A673 (cell line): ENCODE measurements around the gene TXNDC17.

Source experiments
- EZH2 ChIP-seq: fragments of 200-600 bp; sonication (generic); IDR thresholded peaks from 2 replicates; pipeline ENCODE4 v1.6.1; 2017; ENCODE audit warnings: borderline replicate concordance, low read depth, mild to moderate bottlenecking, mixed read lengths, antibody characterized with exemption, low read length; ENCODE audit not compliant: poor library complexity, severe bottlenecking
- TF ChIP-seq, protein P1 (sequence below): fragments of 300-800, 200-600 bp; sonication (generic); conservative IDR thresholded peaks from 2 replicates; pipeline ENCODE4 v1.5.1; 2017; ENCODE audit warnings: low read depth, mild to moderate bottlenecking, antibody characterized with exemption, low read length, moderate library complexity, mixed read lengths

GRCh38 chr17:6670571-6670970, 29.7 kb downstream of the TXNDC17 start:
- TF ChIP-seq, protein P1, sequence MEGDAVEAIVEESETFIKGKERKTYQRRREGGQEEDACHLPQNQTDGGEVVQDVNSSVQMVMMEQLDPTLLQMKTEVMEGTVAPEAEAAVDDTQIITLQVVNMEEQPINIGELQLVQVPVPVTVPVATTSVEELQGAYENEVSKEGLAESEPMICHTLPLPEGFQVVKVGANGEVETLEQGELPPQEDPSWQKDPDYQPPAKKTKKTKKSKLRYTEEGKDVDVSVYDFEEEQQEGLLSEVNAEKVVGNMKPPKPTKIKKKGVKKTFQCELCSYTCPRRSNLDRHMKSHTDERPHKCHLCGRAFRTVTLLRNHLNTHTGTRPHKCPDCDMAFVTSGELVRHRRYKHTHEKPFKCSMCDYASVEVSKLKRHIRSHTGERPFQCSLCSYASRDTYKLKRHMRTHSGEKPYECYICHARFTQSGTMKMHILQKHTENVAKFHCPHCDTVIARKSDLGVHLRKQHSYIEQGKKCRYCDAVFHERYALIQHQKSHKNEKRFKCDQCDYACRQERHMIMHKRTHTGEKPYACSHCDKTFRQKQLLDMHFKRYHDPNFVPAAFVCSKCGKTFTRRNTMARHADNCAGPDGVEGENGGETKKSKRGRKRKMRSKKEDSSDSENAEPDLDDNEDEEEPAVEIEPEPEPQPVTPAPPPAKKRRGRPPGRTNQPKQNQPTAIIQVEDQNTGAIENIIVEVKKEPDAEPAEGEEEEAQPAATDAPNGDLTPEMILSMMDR: no peak
- TF ChIP-seq EZH2: no peak
